Measurements from ENCODE around the gene TENM4. TPM values are rescaled to one million over a fixed set of nuclear protein-coding genes. Genes with fewer than 3 reads are reported as not detected.

The TENM4 gene
- total RNA-seq, 4 donors from 2014 or later = 1.1 to 2.7 (median 2.0) TPM

DNA sequence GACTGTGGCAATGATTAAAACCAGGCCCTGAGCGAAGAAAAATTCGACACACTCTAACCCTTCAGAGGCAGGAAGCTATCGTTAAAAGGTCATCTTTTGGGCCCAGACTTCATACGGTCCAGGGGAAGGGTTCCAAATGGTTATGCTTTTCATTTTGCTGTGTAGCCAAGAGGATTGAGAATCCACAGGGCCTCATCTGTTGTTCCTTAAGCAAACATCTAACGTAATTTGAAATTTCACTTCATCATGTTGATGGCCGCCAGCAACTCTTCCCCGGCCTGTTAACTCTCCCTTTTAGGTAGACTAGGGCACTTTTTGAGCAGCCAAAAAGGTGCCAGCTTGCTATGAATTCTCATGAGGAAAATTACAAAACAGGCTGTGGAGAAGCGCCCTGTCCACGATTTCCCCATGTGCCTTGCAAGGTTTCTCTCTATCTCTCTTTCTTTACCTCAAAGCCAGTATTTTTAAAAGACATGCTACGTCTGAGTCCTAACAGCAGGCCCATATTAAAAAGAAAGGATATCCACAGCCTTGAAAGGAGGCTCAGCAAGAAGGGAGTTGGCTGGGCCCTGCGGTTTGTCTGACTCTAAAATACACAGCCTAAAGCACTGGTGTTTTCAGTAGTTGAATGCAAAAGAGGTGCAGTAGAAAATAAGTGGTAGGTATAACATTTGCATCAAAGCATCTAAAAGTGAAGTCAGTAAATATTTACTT is 509.9 kb downstream of the TENM4 start:
- H3K4me3 ChIP-seq = no peak overlapping the region

GRCh38 chr11:78929906-78930220 is 511.0 kb downstream of the TENM4 start:
- Histone ChIP-seq H3K4me3 (no peak overlapping the region), H3K9me3 (no peaks in the 10 kb centered on the region), H3K27me3 (no peaks in the 10 kb centered on the region), H3K36me3 (no peaks in the 10 kb centered on the region), H3K27ac (no peak overlapping the region), H3K4me1 (no peaks in the 10 kb centered on the region)
- no peak for DNase-seq
- no peak for TF ChIP-seq POLR2A (IDR thresholded peaks at IDR 0.05)
- TF ChIP-seq CTCF (IDR thresholded peaks at IDR 0.05) = no peak

More for the DNA sequence above, 509.9 kb downstream of the TENM4 start:
- TF ChIP-seq POLR2A (IDR thresholded peaks at IDR 0.05) (no peak), CTCF (IDR thresholded peaks at IDR 0.05) (no peak)
- Histone ChIP-seq H3K4me1 (no peaks in the 10 kb centered on the region), H3K27me3 (no peaks in the 10 kb centered on the region), H3K9me3 (no peaks in the 10 kb centered on the region), H3K27ac (no peak overlapping the region), H3K36me3 (no peaks in the 10 kb centered on the region)
- no peak for DNase-seq

- TF ChIP-seq CTCF (IDR thresholded peaks at IDR 0.05) = no peak
- TF ChIP-seq POLR2A (IDR thresholded peaks at IDR 0.05) = no peak
- no peaks in the 10 kb centered on the region for H3K27me3 ChIP-seq
- no peaks in the 10 kb centered on the region for H3K36me3 ChIP-seq
- no peaks in the 10 kb centered on the region for H3K4me1 ChIP-seq
- DNase-seq = no peak
- no peaks in the 10 kb centered on the region for H3K9me3 ChIP-seq
- no peak overlapping the region for H3K27ac ChIP-seq
- no peak overlapping the region for H3K4me3 ChIP-seq
Observed at GRCh38 chr11:78929207-78929905, 511.5 kb downstream of the TENM4 start.

GRCh38 chr11:78927511-78927910 is 513.3 kb downstream of the TENM4 start:
- Histone ChIP-seq H3K36me3 (no peaks in the 10 kb centered on the region), H3K27ac (no peak overlapping the region), H3K27me3 (no peaks in the 10 kb centered on the region), H3K9me3 (no peaks in the 10 kb centered on the region), H3K4me3 (no peak overlapping the region), H3K4me1 (no peaks in the 10 kb centered on the region)
- TF ChIP-seq CTCF (IDR thresholded peaks at IDR 0.05) (no peak), POLR2A (IDR thresholded peaks at IDR 0.05) (no peak)
- DNase-seq = no peak

GRCh38 chr11:78926633-78927338 is 514.0 kb downstream of the TENM4 start:
- Histone ChIP-seq H3K36me3 (no peaks in the 10 kb centered on the region), H3K4me1 (no peaks in the 10 kb centered on the region), H3K27ac (no peak overlapping the region), H3K4me3 (no peak overlapping the region), H3K27me3 (no peaks in the 10 kb centered on the region), H3K9me3 (no peaks in the 10 kb centered on the region)
- TF ChIP-seq POLR2A (IDR thresholded peaks at IDR 0.05) (no peak), CTCF (IDR thresholded peaks at IDR 0.05) (no peak)
- DNase-seq = no peak

All from Peyer's patch (tissue), 4 donors.